Retinal pigment epithelial cell (primary cell): ENCODE results near the gene WDHD1.
"Not testable (repeated sequence)": the region's sequence is repeated elsewhere in the genome, so short reads cannot be mapped to it uniquely, and the experiment has no call there.

Experiments used
- DNase-seq: peaks from one replicate; pipeline ENCODE4 v3.0.0-alpha.2; 2010; ENCODE audit warnings: low read depth
- H3K4me3 ChIP-seq: 2 replicates; pipeline ENCODE4 v1.5.1; 2011; ENCODE audit warnings: mild to moderate bottlenecking, low read length, control low read depth, moderate library complexity
- CTCF ChIP-seq: conservative IDR thresholded peaks from 2 replicates; pipeline ENCODE4 v1.5.1; 2011; ENCODE audit warnings: low read depth, low read length, control low read depth, inconsistent platforms

Gene WDHD1

DNA sequence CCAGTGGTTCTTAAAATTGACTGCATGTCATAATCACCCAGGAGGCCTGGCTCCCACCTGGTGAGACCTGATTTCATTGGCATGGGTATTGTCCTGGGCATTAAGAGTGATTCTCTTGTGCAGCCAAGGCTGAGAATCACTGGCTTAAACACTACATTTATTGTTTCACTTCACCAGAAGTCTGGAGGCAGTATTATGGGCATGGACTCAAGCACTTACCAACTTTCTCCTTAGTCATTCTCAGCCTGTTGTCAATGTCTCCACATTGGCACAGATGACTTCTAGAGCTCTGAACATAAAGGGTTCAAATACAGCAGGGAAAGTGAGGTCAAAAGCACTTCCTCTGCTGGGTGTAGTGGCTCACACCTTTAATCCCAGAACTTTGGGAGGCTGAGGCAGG, 98.7 kb downstream of the WDHD1 start:
- H3K4me3 ChIP-seq, result no peak overlapping the region
- no peak for TF ChIP-seq CTCF
- no peak for DNase-seq

DNA sequence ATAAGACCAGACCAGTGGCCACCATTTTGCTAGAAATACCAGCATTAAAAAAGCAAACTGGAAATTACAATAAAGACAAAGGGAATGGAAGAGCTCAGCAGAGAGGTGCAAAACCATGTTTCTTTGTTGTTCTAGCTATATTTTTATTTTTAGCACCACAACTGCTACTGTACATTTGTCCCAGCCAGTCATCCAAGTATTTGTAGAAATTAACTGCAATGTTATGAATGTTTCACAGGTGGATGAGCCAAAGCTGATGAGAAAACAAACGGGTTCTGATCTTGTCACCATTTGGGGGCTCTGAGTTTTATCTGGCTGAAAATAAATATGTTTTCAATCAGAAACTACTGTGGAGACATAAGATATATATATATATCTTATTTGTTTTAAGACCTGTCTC, 99.3 kb downstream of the WDHD1 start:
- TF ChIP-seq CTCF, result no peak
- H3K4me3 ChIP-seq, result no peak overlapping the region
- DNase-seq, result no peak

GRCh38 chr14:54926570-54926969, 100.3 kb downstream of the WDHD1 start:
- DNase-seq, H3K4me3 ChIP-seq: not testable (repeated sequence)

DNA sequence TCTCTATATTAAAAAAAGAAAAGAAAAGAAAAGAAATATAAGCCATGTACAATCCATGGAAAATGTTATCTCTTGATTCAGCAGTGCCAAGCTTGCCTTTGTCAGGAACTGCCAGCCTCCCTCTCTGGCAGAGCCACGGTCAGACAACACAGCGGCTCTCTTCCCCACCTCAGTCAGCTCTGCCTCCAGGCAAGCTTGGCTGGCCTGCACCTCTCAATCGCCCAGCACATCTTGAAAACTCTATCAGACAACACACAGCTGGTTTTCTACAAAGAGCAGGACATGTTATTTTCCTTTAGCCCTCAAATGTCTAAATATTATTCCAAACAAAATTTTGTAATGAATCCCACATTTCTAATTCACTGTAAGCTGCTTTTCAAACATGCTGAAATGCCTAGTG, 104.3 kb downstream of the WDHD1 start:
- DNase-seq, result no peak
- no peak for TF ChIP-seq CTCF
- no peak overlapping the region for H3K4me3 ChIP-seq

DNA sequence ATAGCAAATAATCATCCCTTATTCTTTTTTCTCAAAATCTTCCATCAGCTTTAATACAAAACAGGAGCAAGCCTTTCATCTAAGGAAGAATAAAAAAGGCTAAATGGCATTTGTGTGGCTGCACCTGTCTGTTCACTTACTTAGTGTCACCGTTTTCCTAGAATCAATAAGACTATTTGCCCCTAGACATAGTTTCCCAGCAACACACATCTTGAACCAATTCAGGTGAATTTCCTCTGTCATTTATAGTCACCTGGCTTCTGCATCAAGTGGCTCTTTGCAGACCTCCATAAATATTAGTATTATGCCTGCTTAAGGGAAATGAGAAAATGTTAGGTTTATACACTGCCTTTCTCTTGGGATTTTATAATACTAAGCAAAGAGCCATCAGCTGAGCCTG, 106.8 kb downstream of the WDHD1 start:
- DNase-seq, result no peak
- no peak for TF ChIP-seq CTCF
- H3K4me3 ChIP-seq, result no peak overlapping the region

GRCh38 chr14:54919330-54919729, 107.6 kb downstream of the WDHD1 start:
- DNase-seq, result no peak
- no peak overlapping the region for H3K4me3 ChIP-seq
- no peak for TF ChIP-seq CTCF

- no peak for TF ChIP-seq CTCF
- H3K4me3 ChIP-seq, result no peak overlapping the region
- no peak for DNase-seq
Measured at GRCh38 chr14:54918427-54918826, 108.5 kb downstream of the WDHD1 start.

- H3K4me3 ChIP-seq, result no peak overlapping the region
- no peak for TF ChIP-seq CTCF
- DNase-seq, result no peak
Measured at GRCh38 chr14:54916101-54916500, 110.8 kb downstream of the WDHD1 start.
